IPS-NIHi7 (cell line): Measurements from ENCODE around the gene TMEM74B.
A peak's percentile ranks its signal among the peaks of the same experiment; 100 is the strongest.

ENCODE experiments used
- DNase-seq: peaks from one replicate; pipeline ENCODE4 v3.0.0; 2012; ENCODE audit warnings: mixed read lengths; ENCODE audit errors: extremely low spot score

The TMEM74B gene

GRCh38 chr20:1205802-1206201 lies 21.0 kb upstream of the TMEM74B start:
- no peak for DNase-seq

DNA sequence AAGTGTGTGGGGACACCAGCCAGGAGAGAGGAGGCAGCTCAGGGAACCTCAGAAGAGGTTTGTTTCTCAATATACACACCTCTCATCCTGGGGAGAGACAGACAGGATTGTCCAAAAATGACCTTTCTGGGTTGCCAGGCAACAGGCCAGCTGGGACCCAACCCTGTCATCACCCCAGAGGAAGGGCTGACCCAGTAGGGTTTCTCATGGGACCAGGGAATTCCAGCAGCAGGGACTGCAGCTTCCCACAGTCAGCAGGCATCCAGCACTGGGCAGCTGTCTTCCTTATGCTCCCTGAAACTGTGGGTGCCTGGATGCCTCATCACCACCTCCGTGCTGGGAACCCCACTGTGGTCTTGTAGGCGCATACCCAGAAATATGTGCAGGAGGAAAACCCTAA lies 19.8 kb upstream of the TMEM74B start:
- DNase-seq, result peak; percentile 3

GRCh38 chr20:1204113-1204512 lies 19.3 kb upstream of the TMEM74B start:
- DNase-seq, result no peak

DNA sequence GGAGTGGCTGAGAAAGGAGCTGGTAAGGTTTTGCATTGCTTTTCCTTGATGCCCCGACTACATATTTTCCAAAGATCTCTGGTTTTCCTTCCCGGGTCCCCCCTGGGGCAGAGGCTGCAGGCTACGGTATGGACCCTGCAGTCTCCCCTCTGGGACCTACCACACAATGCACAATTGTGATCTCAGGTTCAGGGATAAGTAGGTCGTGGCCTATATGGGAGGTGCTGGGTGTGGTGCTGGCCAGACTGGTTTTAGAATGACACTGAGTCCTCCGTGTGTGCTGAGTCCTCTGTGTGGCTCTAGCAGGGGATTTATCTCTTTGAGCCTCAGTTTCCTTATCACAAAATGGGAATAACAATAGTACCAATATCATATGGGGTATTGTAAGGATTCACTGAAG lies 18.8 kb upstream of the TMEM74B start:
- DNase-seq, result no peak

- DNase-seq, result no peak
These were observed 18.2 kb upstream of the TMEM74B start, which contains the start of gene C20orf202 for GRCh38 chr20:1202762-1203504. TSS of gene C20orf202 (plus strand) at chr20:1203454. CDS start at chr20:1203586, 132 bp downstream.

GRCh38 chr20:1199964-1200363 lies 15.2 kb upstream of the TMEM74B start:
- DNase-seq, result no peak

- no peak for DNase-seq
These were observed 14.6 kb upstream of the TMEM74B start for GRCh38 chr20:1199212-1199873.

DNA sequence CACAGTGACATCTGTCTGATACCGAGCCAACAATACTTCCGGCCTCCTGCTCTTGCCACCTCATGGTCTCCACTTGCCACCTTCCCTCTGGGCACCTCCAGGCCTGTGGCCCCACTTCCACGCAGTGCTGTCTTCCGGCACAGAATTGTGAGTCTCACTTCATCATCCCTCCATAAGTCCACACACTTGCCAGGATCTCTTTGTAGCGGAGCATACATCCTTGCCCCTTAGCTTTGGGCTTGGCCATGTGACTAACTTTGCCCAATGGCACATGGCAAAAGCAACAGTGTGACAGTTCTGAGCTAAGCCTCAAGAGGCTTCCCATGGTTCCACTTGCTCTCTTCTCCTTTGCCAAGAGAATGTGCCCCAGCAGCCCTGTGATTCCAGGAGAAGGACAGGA lies 14.0 kb upstream of the TMEM74B start:
- DNase-seq, result no peak

- DNase-seq, result no peak
These were observed 13.0 kb upstream of the TMEM74B start for GRCh38 chr20:1197801-1198200.

DNA sequence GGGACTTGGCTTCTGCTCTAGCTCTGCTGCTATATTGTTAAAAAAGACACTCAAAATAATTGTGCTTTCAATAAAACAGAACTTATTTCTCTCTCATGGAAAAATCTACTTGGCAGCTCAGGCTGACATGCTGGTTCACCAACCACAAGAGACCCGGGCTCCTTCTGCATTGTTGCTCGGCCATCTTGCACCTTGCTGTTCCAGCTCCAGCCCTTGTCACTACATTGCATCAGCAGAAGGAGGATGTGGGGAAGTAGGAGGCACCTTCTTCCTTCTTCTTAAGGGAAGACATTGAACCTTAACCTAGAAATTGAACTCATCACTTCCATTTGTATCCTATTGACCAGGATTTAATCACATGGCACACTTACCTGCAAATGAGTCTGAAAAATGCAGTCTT lies 11.9 kb upstream of the TMEM74B start:
- no peak for DNase-seq

DNA sequence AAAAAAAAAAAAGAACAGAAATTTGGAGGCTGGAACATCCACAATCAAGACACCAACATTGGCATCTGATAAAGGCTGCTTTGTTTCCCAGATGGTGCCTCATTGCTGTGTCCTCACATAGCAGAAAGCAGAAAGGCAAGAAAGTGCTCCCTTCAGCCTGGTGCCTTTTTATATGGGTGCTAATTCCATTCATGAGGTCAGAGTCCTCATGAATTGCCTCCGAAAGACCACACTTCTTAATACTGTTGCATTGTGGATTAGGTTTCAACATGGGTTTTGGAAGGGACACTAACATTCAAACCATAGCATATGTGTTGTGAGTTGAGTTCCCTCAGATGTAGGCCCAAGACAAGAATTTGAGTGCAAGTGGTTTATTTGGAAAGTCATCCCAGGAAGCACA lies 10.4 kb upstream of the TMEM74B start:
- no peak for DNase-seq

GRCh38 chr20:1191299-1191698 lies 6.5 kb upstream of the TMEM74B start:
- no peak for DNase-seq

GRCh38 chr20:1190847-1191246 lies 6.1 kb upstream of the TMEM74B start:
- DNase-seq, result no peak

DNA sequence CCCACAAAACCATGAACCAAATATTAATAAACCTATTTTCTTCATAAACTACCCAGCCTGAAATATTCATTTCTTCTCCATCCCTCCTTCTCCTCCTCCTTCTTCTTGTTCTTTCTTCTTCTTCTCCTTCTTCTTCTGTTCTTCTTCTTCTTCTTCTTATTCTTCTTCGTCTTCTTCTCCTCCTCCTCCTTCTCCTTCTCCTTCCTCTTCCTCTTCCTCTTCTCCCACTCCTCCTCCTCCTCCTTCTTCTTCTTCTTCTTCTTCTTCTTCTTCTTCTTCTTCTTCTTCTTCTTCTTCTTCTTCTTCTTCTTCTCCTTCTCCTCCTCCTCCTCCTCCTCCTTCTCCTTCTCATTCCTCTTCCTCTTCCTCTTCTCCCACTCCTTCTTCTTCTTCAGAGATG lies 5.0 kb upstream of the TMEM74B start:
- DNase-seq, result no peak

DNA sequence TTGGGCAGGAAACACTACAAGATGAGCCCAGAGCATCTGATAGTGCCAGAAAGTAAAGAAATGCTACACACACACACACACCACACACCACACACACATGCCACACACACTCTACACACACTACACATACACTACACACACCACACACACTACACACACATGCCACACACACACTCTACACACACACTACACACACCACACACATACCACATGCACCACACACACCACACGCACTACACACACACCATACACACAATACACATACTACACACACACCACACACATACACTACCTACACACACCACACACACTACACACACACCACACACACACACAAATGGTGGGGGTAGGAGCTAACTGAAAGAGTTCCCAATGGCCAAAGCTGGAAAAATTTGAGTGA lies 3.6 kb upstream of the TMEM74B start:
- DNase-seq, result no peak

DNA sequence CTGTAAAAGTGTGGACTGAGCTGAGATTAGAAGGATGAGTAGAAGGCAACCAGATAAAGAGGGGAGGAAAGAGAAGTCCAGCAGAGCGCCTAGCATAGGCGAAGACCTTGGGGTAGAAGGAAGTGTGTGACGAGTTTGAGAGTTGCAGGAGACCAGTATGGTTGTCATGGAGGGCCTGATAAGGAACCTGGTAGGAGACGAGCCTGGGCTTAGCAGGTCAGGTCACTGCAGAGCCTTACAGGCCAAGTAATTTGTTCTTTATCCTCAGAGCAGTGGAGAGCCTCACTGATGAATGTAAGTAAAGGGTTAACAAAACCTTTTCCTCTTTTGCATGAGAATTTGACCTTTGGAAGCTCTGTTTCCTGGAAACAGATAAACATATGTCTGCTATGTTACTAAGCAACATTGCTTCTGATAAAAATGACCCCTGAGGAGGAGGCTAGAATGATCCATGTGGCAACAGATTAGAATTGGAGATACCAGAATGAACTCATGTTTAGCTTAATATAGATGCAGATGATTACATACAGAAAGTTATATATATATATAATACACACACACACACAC lies 2.9 kb upstream of the TMEM74B start:
- DNase-seq, result no peak

GRCh38 chr20:1186367-1186991 lies 1.7 kb upstream of the TMEM74B start:
- DNase-seq, result peak; percentile 43

DNA sequence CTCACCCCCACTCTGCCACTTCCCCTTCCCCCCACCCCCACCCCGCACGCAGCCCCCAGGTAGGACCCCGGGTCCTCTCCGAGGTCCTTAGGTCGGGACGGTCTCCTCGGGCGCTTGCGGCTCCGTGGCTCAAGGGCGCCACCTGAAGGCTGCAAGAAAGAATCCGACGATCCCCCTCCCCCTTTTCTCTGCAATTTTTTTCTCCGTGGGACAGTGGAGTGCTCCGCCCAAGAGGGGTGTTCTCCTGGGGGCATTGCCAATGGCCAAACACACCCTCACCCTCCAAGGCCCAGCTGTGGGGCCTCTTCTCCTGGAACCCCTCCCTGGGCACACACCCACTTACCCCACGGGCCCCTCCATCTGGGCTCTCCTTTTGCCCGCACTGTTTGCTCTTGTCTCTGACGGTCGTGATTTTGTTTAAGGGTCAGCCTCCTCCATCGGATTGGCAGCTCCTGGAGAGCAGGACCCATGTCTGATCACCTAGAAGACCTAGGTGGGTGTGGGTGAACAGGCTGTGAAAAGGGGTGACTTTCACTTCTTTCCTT lies 1.1 kb upstream of the TMEM74B start:
- DNase-seq, result peak; percentile 84

GRCh38 chr20:1185316-1185741 lies 548 bp upstream of the TMEM74B start:
- DNase-seq, result peak; percentile 54

DNA sequence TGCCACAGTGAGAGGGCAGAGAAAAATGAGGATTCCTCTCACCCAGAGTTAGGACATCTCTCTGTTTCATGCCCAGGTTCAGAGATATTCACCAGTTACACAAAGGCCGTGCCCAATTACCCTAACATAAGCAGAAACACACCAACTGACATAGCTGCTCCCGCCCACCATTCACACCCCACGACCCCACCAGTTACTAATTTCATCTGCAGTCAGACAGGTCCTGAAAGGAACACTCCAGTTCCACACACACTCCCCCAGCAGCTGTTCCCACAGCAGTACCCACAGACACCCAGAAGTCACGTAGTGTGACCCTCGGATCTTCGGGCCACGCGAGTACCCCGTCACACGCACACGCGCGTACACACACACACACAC lies 532 bp downstream of the TMEM74B start:
- DNase-seq, result no peak

- no peak for DNase-seq
These were observed 1.6 kb downstream of the TMEM74B start for GRCh38 chr20:1183153-1183552.

DNA sequence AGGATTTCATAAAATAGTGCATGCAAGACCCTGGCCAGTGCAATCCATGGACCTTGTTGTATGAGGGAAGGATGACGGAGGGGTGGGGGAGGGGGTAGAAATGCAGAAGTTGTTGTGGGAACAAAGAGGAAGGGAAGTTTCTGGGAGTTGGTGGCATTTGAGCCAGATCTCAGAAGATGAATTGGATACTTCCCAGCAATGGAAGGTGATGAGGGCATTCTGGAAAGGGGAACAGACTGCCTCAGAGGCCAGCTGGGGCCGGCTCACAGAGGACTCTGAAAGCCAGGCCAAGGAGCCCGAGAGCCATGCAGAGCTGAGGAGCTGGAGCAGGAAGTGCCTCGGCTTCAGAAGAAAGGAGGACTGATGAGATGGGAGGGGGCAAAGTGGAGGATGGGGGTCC lies 2.7 kb downstream of the TMEM74B start:
- DNase-seq, result no peak
